ENCODE results near the gene GPR82. TPM values are rescaled to one million over a fixed set of nuclear protein-coding genes. Genes with fewer than 3 reads are reported as not detected.

Gene GPR82
- polyA plus RNA-seq, 1 donor (not counting 4 experiments of a cell fraction or from before 2014, with no cell fraction given) = not detected

DNA sequence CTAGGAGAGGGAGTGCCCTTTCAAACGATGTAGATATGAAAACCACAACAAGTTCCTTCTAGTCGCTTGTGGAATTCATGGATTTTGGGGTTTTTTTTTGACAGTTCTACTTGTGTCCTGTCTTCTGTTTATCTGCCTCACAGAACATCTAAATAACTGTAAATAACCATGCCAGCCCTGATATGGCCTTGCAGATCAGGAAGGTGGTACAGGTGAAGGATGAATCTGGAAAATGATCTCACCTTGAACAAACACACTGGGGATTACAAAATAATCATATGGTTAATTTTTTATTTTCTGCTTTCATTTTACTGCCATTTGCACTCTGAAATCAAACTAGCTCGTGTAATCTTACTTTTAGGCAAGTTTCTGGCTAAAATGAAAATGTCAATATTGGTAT is 37.2 kb downstream of the GPR82 start:
- Histone ChIP-seq H3K4me1 (ENCODE audit: control insufficient read depth, extremely low read depth, insufficient read depth, low read length) (no peaks in the 10 kb centered on the region), H3K27me3 (ENCODE audit: control insufficient read depth, extremely low read depth, insufficient read depth, low read length) (no peaks in the 10 kb centered on the region), H3K9me1 (ENCODE audit: control insufficient read depth, extremely low read depth, insufficient read depth, low read length) (no peaks in the 10 kb centered on the region), H3K9ac (ENCODE audit: control insufficient read depth, extremely low read depth, insufficient read depth, low read length) (no peak overlapping the region), H3K4me2 (ENCODE audit: control insufficient read depth, extremely low read depth, insufficient read depth, low read depth, low read length) (no peak overlapping the region), H3K9me3 (ENCODE audit: control insufficient read depth, low read depth, low read length) (no peaks in the 10 kb centered on the region), H4K20me1 (ENCODE audit: control insufficient read depth, extremely low read depth, insufficient read depth, low read length) (no peaks in the 10 kb centered on the region), H3K79me2 (ENCODE audit: control insufficient read depth, insufficient read depth, low read length) (no peaks in the 10 kb centered on the region), H3K36me3 (ENCODE audit: control insufficient read depth in 2 of 2, extremely low read depth in 1 of 2, insufficient read depth in 2 of 2, low read length in 2 of 2) (no peaks in the 10 kb centered on the region), H2AFZ (ENCODE audit: control insufficient read depth, low read length) (no peak overlapping the region), H3K27ac (ENCODE audit: control insufficient read depth, insufficient read depth, low read length) (no peak overlapping the region), H3K4me3 (ENCODE audit: control insufficient read depth in 2 of 3, extremely low read depth in 1 of 3, insufficient read depth in 2 of 3, low read depth in 1 of 3, low read length in 3 of 3) (no peak overlapping the region)
- no peak for FAIRE-seq
- dilution Hi-C loops (cut with MboI; ENCODE audit: extremely low pct_ligation_motif_present, low sequenced_read_pairs) = no loop called here
- no peak for DNase-seq (ENCODE audit: low read depth, low spot score)
- no peak for TF ChIP-seq EZH2 (IDR thresholded peaks at IDR 0.05; ENCODE audit: low read length)
- no peak for TF ChIP-seq CTCF (optimal IDR thresholded peaks at IDR 0.05 in 1 of 3, IDR thresholded peaks at IDR 0.05 in 1 of 3, conservative IDR thresholded peaks at IDR 0.05 in 1 of 3; ENCODE audit: extremely low read depth in 1 of 3, insufficient read depth in 2 of 3, low read length in 3 of 3)

- no peaks in the 10 kb centered on the region for H3K4me1 ChIP-seq (ENCODE audit: control insufficient read depth, extremely low read depth, insufficient read depth, low read length)
- no peak overlapping the region for H3K9ac ChIP-seq (ENCODE audit: control insufficient read depth, extremely low read depth, insufficient read depth, low read length)
- no peaks in the 10 kb centered on the region for H3K27me3 ChIP-seq (ENCODE audit: control insufficient read depth, extremely low read depth, insufficient read depth, low read length)
- H3K27ac ChIP-seq (ENCODE audit: control insufficient read depth, insufficient read depth, low read length) = no peak overlapping the region
- H2AFZ ChIP-seq (ENCODE audit: control insufficient read depth, low read length) = no peak overlapping the region
- H3K4me2 ChIP-seq (ENCODE audit: control insufficient read depth, extremely low read depth, insufficient read depth, low read depth, low read length) = no peak overlapping the region
- FAIRE-seq (no peak), DNase-seq (ENCODE audit: low read depth, low spot score) (no peak)
- H3K79me2 ChIP-seq (ENCODE audit: control insufficient read depth, insufficient read depth, low read length) = no peaks in the 10 kb centered on the region
- no peaks in the 10 kb centered on the region for H4K20me1 ChIP-seq (ENCODE audit: control insufficient read depth, extremely low read depth, insufficient read depth, low read length)
- H3K9me1 ChIP-seq (ENCODE audit: control insufficient read depth, extremely low read depth, insufficient read depth, low read length) = no peaks in the 10 kb centered on the region
- dilution Hi-C loops (cut with MboI; ENCODE audit: extremely low pct_ligation_motif_present, low sequenced_read_pairs) = no loop called here
- TF ChIP-seq EZH2 (IDR thresholded peaks at IDR 0.05; ENCODE audit: low read length) (no peak), CTCF (optimal IDR thresholded peaks at IDR 0.05 in 1 of 3, IDR thresholded peaks at IDR 0.05 in 1 of 3, conservative IDR thresholded peaks at IDR 0.05 in 1 of 3; ENCODE audit: extremely low read depth in 1 of 3, insufficient read depth in 2 of 3, low read length in 3 of 3) (no peak)
- H3K4me3 ChIP-seq (ENCODE audit: control insufficient read depth in 2 of 3, extremely low read depth in 1 of 3, insufficient read depth in 2 of 3, low read depth in 1 of 3, low read length in 3 of 3) = no peak overlapping the region
- no peaks in the 10 kb centered on the region for H3K36me3 ChIP-seq (ENCODE audit: control insufficient read depth in 2 of 2, extremely low read depth in 1 of 2, insufficient read depth in 2 of 2, low read length in 2 of 2)
- H3K9me3 ChIP-seq (ENCODE audit: control insufficient read depth, low read depth, low read length) = no peaks in the 10 kb centered on the region
These were observed 37.7 kb downstream of the GPR82 start for GRCh38 chrX:41761702-41762101.
